ENCODE data around the gene FBN2. TPM values are rescaled to one million over a fixed set of nuclear protein-coding genes. Genes with fewer than 3 reads are reported as not detected.

Gene FBN2
- total and polyA plus RNA-seq, 7 donors: under 0.01 to 0.46 (median 0.04) TPM; not detected in 1

GRCh38 chr5:128409166-128409800, 128.8 kb downstream of the FBN2 start:
- no peaks in the 10 kb centered on the region for H3K36me3 ChIP-seq (ENCODE audit: insufficient read depth in 1 of 2, low read depth in 1 of 2)
- no peaks in the 10 kb centered on the region for H3K4me1 ChIP-seq
- no peak for DNase-seq
- peaks cover under 1% of the 10 kb centered on the region for H3K9me3 ChIP-seq
- H3K27ac ChIP-seq: no peak overlapping the region
- no peaks in the 10 kb centered on the region for H3K27me3 ChIP-seq (ENCODE audit: insufficient read depth in 3 of 3, low read length in 2 of 3)
- ATAC-seq: no peak
- intact Hi-C loops (cut with DNase I): no loop called here
- no peak overlapping the region for H3K4me3 ChIP-seq
- TF ChIP-seq CTCF (IDR thresholded peaks at IDR 0.05): no peak

- TF ChIP-seq CTCF (IDR thresholded peaks at IDR 0.05): no peak
- WGBS, 3 donors: 29 to 45% (median 34%) methylated on average over 5 of the region's 5 CpGs
- H3K36me3 ChIP-seq (ENCODE audit: insufficient read depth in 1 of 2, low read depth in 1 of 2): no peaks in the 10 kb centered on the region
- ATAC-seq: no peak
- intact Hi-C loops (cut with DNase I): no loop called here
- H3K9me3 ChIP-seq: no peaks in the 10 kb centered on the region
- no peaks in the 10 kb centered on the region for H3K27me3 ChIP-seq (ENCODE audit: insufficient read depth in 3 of 3, low read length in 2 of 3)
- H3K27ac ChIP-seq: no peak overlapping the region
- DNase-seq: no peak
- H3K4me3 ChIP-seq: no peak overlapping the region
- no peaks in the 10 kb centered on the region for H3K4me1 ChIP-seq
Measured at GRCh38 chr5:128408622-128409021, 129.4 kb downstream of the FBN2 start.

GRCh38 chr5:128407944-128408343, 130.1 kb downstream of the FBN2 start:
- TF ChIP-seq CTCF (IDR thresholded peaks at IDR 0.05): no peak
- Histone ChIP-seq H3K4me3 (no peak overlapping the region), H3K36me3 (ENCODE audit: insufficient read depth in 1 of 2, low read depth in 1 of 2) (no peaks in the 10 kb centered on the region), H3K27ac (no peak overlapping the region), H3K4me1 (no peaks in the 10 kb centered on the region), H3K27me3 (ENCODE audit: insufficient read depth in 3 of 3, low read length in 2 of 3) (no peaks in the 10 kb centered on the region), H3K9me3 (no peaks in the 10 kb centered on the region)
- intact Hi-C loops (cut with DNase I): no loop called here
- DNase-seq: no peak
- no peak for ATAC-seq
- 93 to 100% (median 93%) methylated on average over 1 of the region's 1 CpG for WGBS, 3 donors

GRCh38 chr5:128406803-128407202, 131.2 kb downstream of the FBN2 start:
- 34 to 41% (median 37%) methylated on average over 3 of the region's 3 CpGs for WGBS, 3 donors
- no peaks in the 10 kb centered on the region for H3K36me3 ChIP-seq (ENCODE audit: insufficient read depth in 1 of 2, low read depth in 1 of 2)
- intact Hi-C loops (cut with DNase I): no loop called here
- no peaks in the 10 kb centered on the region for H3K27me3 ChIP-seq (ENCODE audit: insufficient read depth in 3 of 3, low read length in 2 of 3)
- no peak for DNase-seq
- ATAC-seq: no peak
- H3K9me3 ChIP-seq: no peaks in the 10 kb centered on the region
- no peak overlapping the region for H3K27ac ChIP-seq
- no peaks in the 10 kb centered on the region for H3K4me1 ChIP-seq
- no peak overlapping the region for H3K4me3 ChIP-seq
- TF ChIP-seq CTCF (IDR thresholded peaks at IDR 0.05): no peak

- TF ChIP-seq CTCF (IDR thresholded peaks at IDR 0.05): no peak
- ATAC-seq (no peak), DNase-seq (no peak)
- Histone ChIP-seq H3K27me3 (ENCODE audit: insufficient read depth in 3 of 3, low read length in 2 of 3) (no peaks in the 10 kb centered on the region), H3K27ac (no peak overlapping the region), H3K36me3 (ENCODE audit: insufficient read depth in 1 of 2, low read depth in 1 of 2) (no peaks in the 10 kb centered on the region), H3K4me1 (no peaks in the 10 kb centered on the region), H3K4me3 (no peak overlapping the region), H3K9me3 (no peaks in the 10 kb centered on the region)
- intact Hi-C loops (cut with DNase I): no loop called here
- 85 to 93% (median 88%) methylated on average over 2 of the region's 2 CpGs for WGBS, 3 donors
Measured at GRCh38 chr5:128405159-128405558, 132.9 kb downstream of the FBN2 start.

Measured in psoas muscle (tissue), 8 donors.